OCI-LY1 (cell line): ENCODE measurements around the gene DUSP22.
"Not testable (repeated sequence)": the region's sequence is repeated elsewhere in the genome, so short reads cannot be mapped to it uniquely, and the experiment has no call there.

Experiments used
- H2AFZ ChIP-seq: fragments of 200-600 bp; sonication (generic), shearing (Covaris generic); 2 replicates; pipeline ENCODE4 v1.6.0; 2014; ENCODE audit warnings: antibody characterized with exemption, mild to moderate bottlenecking, low read length
- H3F3A ChIP-seq: fragments of 200-600 bp; sonication (generic), shearing (Covaris generic); 2 replicates; pipeline ENCODE4 v1.6.0; 2014; ENCODE audit warnings: mild to moderate bottlenecking, antibody characterized with exemption, low read length, moderate library complexity; ENCODE audit not compliant: insufficient read depth
- H3K27ac ChIP-seq: fragments of 200-600 bp; sonication (generic); 2 replicates; pipeline ENCODE4 v1.5.1; 2014; ENCODE audit warnings: low read length, mixed run types, mild to moderate bottlenecking, low read depth; ENCODE audit not compliant: poor library complexity, severe bottlenecking
- H3K27me3 ChIP-seq: fragments of 200-600 bp; sonication (generic); 2 replicates; pipeline ENCODE4 v1.6.0; 2014; ENCODE audit warnings: antibody characterized with exemption, mild to moderate bottlenecking, low read length, moderate library complexity; ENCODE audit not compliant: insufficient read depth
- H3K36me3 ChIP-seq: fragments of 200-600 bp; sonication (generic); 2 replicates; pipeline ENCODE4 v1.6.1; 2014; ENCODE audit warnings: mild to moderate bottlenecking, antibody characterized with exemption, low read length, moderate library complexity, mixed read lengths; ENCODE audit not compliant: insufficient read depth
- H3K4me1 ChIP-seq: fragments of 200-600 bp; sonication (generic); 2 replicates; pipeline ENCODE4 v1.5.1; 2014; ENCODE audit warnings: mild to moderate bottlenecking, low read length, moderate library complexity; ENCODE audit not compliant: insufficient read depth, severe bottlenecking
- H3K4me2 ChIP-seq: fragments of 200-600 bp; sonication (generic), shearing (Covaris generic); 2 replicates; pipeline ENCODE4 v1.6.1; 2014; ENCODE audit warnings: low read length
- H3K4me3 ChIP-seq: fragments of 200-600 bp; sonication (generic); 2 replicates; pipeline ENCODE4 v1.5.1; 2014; ENCODE audit warnings: low read length, low read depth, mild to moderate bottlenecking, mixed read lengths; ENCODE audit not compliant: poor library complexity, severe bottlenecking
- H3K79me2 ChIP-seq: fragments of 200-600 bp; shearing (Covaris generic); 2 replicates; pipeline ENCODE4 v1.6.1; 2016; ENCODE audit warnings: mixed run types, low read length, mixed read lengths; ENCODE audit not compliant: insufficient read depth
- H3K9ac ChIP-seq: fragments of 200-600 bp; sonication (generic), shearing (Covaris generic); 2 replicates; pipeline ENCODE4 v1.6.1; 2014; ENCODE audit warnings: mild to moderate bottlenecking, low read length, mixed read lengths
- H3K9me2 ChIP-seq: fragments of 200-600 bp; sonication (generic), shearing (Covaris generic); 2 replicates; pipeline ENCODE4 v1.6.1; 2014; ENCODE audit warnings: low read depth, mild to moderate bottlenecking, low read length, mixed read lengths
- H3K9me3 ChIP-seq: fragments of 200-600 bp; shearing (Covaris generic); 2 replicates; pipeline ENCODE4 v1.6.1; 2014; ENCODE audit warnings: low read length, mixed read lengths
- H4K20me1 ChIP-seq: fragments of 200-600 bp; sonication (generic), shearing (Covaris generic); 2 replicates; pipeline ENCODE4 v1.6.0; 2016; ENCODE audit warnings: mild to moderate bottlenecking, low read length; ENCODE audit not compliant: insufficient read depth
- EZH2 ChIP-seq: fragments of 200-600 bp; sonication (generic), shearing (Covaris generic); IDR thresholded peaks from 2 replicates; pipeline ENCODE4 v1.8.0; 2017; ENCODE audit warnings: borderline replicate concordance, mixed run types, mild to moderate bottlenecking, antibody characterized with exemption, low read length, moderate library complexity, mixed read lengths
- TF ChIP-seq, protein P1 (sequence below): fragments of 200-600 bp; sonication (generic), shearing (Covaris generic); IDR thresholded peaks from 2 replicates; pipeline ENCODE4 v1.5.1; 2017; ENCODE audit warnings: mild to moderate bottlenecking, antibody characterized with exemption, low read length, moderate library complexity, mixed read lengths

The DUSP22 gene

GRCh38 chr6:374956-375355 lies 82.7 kb downstream of the DUSP22 start:
- peaks cover 50% of the 10 kb centered on the region for H3K4me1 ChIP-seq
- H3K4me3 ChIP-seq: no peak overlapping the region
- H3K9me3 ChIP-seq: no peaks in the 10 kb centered on the region
- H3F3A ChIP-seq: no peaks in the 10 kb centered on the region
- H3K27me3 ChIP-seq: peaks cover 7% of the 10 kb centered on the region; the same call in 1 of the 2 replicates
- H3K9ac ChIP-seq: no peak overlapping the region
- no peaks in the 10 kb centered on the region for H4K20me1 ChIP-seq
- no peak for TF ChIP-seq EZH2
- TF ChIP-seq, protein P1, sequence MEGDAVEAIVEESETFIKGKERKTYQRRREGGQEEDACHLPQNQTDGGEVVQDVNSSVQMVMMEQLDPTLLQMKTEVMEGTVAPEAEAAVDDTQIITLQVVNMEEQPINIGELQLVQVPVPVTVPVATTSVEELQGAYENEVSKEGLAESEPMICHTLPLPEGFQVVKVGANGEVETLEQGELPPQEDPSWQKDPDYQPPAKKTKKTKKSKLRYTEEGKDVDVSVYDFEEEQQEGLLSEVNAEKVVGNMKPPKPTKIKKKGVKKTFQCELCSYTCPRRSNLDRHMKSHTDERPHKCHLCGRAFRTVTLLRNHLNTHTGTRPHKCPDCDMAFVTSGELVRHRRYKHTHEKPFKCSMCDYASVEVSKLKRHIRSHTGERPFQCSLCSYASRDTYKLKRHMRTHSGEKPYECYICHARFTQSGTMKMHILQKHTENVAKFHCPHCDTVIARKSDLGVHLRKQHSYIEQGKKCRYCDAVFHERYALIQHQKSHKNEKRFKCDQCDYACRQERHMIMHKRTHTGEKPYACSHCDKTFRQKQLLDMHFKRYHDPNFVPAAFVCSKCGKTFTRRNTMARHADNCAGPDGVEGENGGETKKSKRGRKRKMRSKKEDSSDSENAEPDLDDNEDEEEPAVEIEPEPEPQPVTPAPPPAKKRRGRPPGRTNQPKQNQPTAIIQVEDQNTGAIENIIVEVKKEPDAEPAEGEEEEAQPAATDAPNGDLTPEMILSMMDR: no peak
- no peaks in the 10 kb centered on the region for H3K9me2 ChIP-seq
- H2AFZ ChIP-seq: no peak overlapping the region
- H3K4me2 ChIP-seq: no peak overlapping the region
- no peak overlapping the region for H3K27ac ChIP-seq
- H3K36me3 ChIP-seq: no peaks in the 10 kb centered on the region
- H3K79me2 ChIP-seq: no peaks in the 10 kb centered on the region

DNA sequence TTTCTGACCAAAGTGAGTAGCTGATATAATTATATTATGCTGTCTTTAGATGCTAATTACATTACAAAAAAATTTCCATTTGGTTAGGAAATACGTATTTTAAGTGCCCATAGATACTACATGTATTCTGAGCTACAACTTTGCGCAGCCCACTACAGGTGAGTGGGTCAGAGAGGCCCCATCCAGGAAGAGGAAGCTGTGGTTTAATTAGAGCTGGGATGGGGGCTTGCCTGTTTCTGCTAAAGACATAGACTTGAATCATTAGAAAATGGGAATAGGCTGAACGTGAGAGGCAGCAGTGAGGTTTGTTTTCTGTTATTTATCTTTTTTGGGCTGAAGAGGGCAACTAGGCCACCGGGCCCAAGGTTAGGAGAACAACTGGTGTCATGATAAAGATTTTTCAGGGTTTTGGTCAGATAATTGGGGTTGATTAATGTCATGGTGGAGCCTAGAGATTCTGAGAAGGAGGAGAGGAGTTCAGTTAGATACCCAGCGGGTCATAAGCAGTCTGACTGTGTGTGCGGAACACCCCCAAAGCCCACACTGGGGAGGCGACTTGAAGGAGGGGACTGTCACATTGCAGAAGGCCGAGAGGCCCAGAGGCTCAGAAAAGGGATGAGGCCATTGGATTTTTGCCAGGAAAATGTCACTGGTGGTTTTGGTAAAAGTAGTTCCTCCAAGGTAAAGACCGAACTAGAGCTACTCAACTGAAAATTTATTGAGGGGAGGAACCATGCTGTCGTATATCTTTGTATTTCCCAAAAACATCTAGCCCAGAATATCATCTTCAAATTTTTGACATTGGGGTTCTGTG lies 84.7 kb downstream of the DUSP22 start:
- H3K27me3 ChIP-seq: peaks cover 7% of the 10 kb centered on the region; the same call in 1 of the 2 replicates
- no peak overlapping the region for H2AFZ ChIP-seq
- no peaks in the 10 kb centered on the region for H3K9me2 ChIP-seq
- H3K9me3 ChIP-seq: no peaks in the 10 kb centered on the region
- H3F3A ChIP-seq: no peaks in the 10 kb centered on the region
- H3K9ac ChIP-seq: no peak overlapping the region
- H3K4me2 ChIP-seq: peak overlapping the region; percentile 10; the same call in 1 of the 2 replicates
- no peaks in the 10 kb centered on the region for H4K20me1 ChIP-seq
- peaks cover 50% of the 10 kb centered on the region for H3K4me1 ChIP-seq
- H3K27ac ChIP-seq: peak overlapping the region; percentile 80
- no peaks in the 10 kb centered on the region for H3K36me3 ChIP-seq
- H3K4me3 ChIP-seq: no peak overlapping the region
- no peak for TF ChIP-seq EZH2
- TF ChIP-seq, protein P1: no peak
- H3K79me2 ChIP-seq: no peaks in the 10 kb centered on the region

DNA sequence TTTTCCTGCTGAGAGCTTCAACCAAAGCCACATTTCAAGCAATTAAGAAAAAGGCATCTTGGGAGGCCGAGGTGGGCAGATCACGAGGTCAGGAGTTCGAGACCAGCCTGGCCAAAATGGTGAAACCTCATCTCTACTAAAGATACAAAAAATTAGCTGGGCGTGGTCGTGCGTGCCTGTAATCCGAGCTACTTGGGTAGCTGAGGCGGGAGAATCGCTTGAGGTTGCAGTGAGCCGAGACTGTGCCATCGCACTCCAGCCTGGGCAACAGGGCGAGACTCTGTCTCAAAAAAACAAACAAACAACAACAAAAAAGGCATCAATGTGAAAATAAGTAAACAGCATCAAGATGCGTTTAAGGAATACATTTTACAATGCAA lies 85.3 kb downstream of the DUSP22 start:
- H3K4me1 ChIP-seq: peaks cover 45% of the 10 kb centered on the region
- H3K79me2 ChIP-seq, H2AFZ ChIP-seq, H3K36me3 ChIP-seq, H3F3A ChIP-seq, H3K9me3 ChIP-seq, H3K4me3 ChIP-seq, H4K20me1 ChIP-seq, H3K9me2 ChIP-seq, H3K27me3 ChIP-seq: not testable (repeated sequence)
- 0 out of 2 replicates have a peak overlapping the region, but pooled peaks have one; percentile 4 for H3K9ac ChIP-seq
- H3K27ac ChIP-seq: peak overlapping the region; percentile 80
- H3K4me2 ChIP-seq: peak overlapping the region; percentile 10
